H1 (cell line): ENCODE measurements around the gene PSD. TPM values are rescaled to one million over a fixed set of nuclear protein-coding genes. Genes with fewer than 3 reads are reported as not detected.

ENCODE experiments used
- CTCF ChIA-PET: fragments of 300-600 bp; sonication (Branson Sonifier 250); formaldehyde crosslinking; loops from one replicate; lab custom pipeline; 2021; ENCODE audit not compliant: partially characterized antibody; lab: Charles Lee
- POLR2A ChIA-PET: fragments of 300-600 bp; sonication (Branson Sonifier 250); formaldehyde crosslinking; loops from one replicate; lab custom pipeline; 2021; ENCODE audit warnings: inconsistent platforms; ENCODE audit not compliant: partially characterized antibody; lab: Charles Lee
- DNase-seq, 2 experiments: peaks; one replicate each; pipeline versions ENCODE4 v3.0.0 to v3.0.0-alpha.2; 2010 to 2022; ENCODE audit warnings: low spot score in 2 of 2, low read depth in 1 of 2, mixed read lengths in 1 of 2
- FAIRE-seq: peaks from 2 replicates; lab custom pipeline; 2011; peaks lifted over from hg19 to GRCh38; lab: Jason Lieb, UNC
- H2AFZ ChIP-seq: 2 replicates; pipeline ENCODE4 v1.8.1; 2012; ENCODE audit warnings: low read length, inconsistent platforms
- H2AK5ac ChIP-seq: 2 replicates; pipeline ENCODE4 v1.6.1; 2013; ENCODE audit warnings: low read depth, low read length
- H2BK120ac ChIP-seq: replicated peaks from 2 replicates; pipeline ENCODE3; 2013; ENCODE audit warnings: low read depth, low read length, inconsistent platforms
- H2BK12ac ChIP-seq: 2 replicates; pipeline ENCODE4 v1.6.1; 2013; ENCODE audit warnings: low read depth, low read length
- H2BK15ac ChIP-seq: 2 replicates; pipeline ENCODE4 v1.6.1; 2013; ENCODE audit warnings: low read length
- H2BK20ac ChIP-seq: 2 replicates; pipeline ENCODE4 v1.6.1; 2013; ENCODE audit warnings: low read length
- H2BK5ac ChIP-seq: 2 replicates; pipeline ENCODE4 v1.6.1; 2013; ENCODE audit warnings: low read depth, low read length
- H3K14ac ChIP-seq: 2 replicates; pipeline ENCODE4 v1.6.1; 2013; ENCODE audit warnings: inconsistent platforms; ENCODE audit not compliant: insufficient read length
- H3K18ac ChIP-seq: 2 replicates; pipeline ENCODE4 v1.6.1; 2013; ENCODE audit warnings: low read length; ENCODE audit errors: extremely low read depth
- H3K23ac ChIP-seq: 2 replicates; pipeline ENCODE4 v1.6.1; 2013; ENCODE audit warnings: inconsistent platforms; ENCODE audit not compliant: insufficient read length
- H3K23me2 ChIP-seq: 2 replicates; pipeline ENCODE4 v1.6.1; 2013; ENCODE audit warnings: low read depth, low read length
- H3K27ac ChIP-seq: 2 replicates; pipeline ENCODE4 v1.6.1; 2011; ENCODE audit warnings: low read depth, low read length, inconsistent platforms
- H3K27me3 ChIP-seq, 4 experiments: replicated peaks in 1 of 4; 1 replicate in 1 of 4; 2 replicates in 3 of 4; pipeline versions ENCODE4 v1.6.1 to v1.8.1; 2011 to 2013; ENCODE audit warnings: low read length in 3 of 4, mild to moderate bottlenecking in 3 of 4, inconsistent platforms in 2 of 4, mixed read lengths in 2 of 4, moderate library complexity in 1 of 4; ENCODE audit not compliant: control insufficient read depth in 3 of 4, insufficient read depth in 3 of 4; ENCODE audit errors: extremely low read depth in 1 of 4
- H3K36me3 ChIP-seq, 4 experiments: 2 replicates each; pipeline versions ENCODE4 v1.6.1 to v1.8.1; 2011 to 2013; ENCODE audit warnings: mild to moderate bottlenecking in 4 of 4, low read length in 3 of 4, moderate library complexity in 2 of 4, control low read depth in 1 of 4, inconsistent platforms in 1 of 4; ENCODE audit not compliant: insufficient read depth in 4 of 4, control insufficient read depth in 2 of 4
- H3K4ac ChIP-seq: replicated peaks from 2 replicates; pipeline ENCODE3; 2013; ENCODE audit warnings: low read length, low read depth, mixed read lengths, inconsistent platforms; ENCODE audit not compliant: insufficient read length
- H3K4me1 ChIP-seq, 4 experiments: replicated peaks in 1 of 4; 1 replicate in 1 of 4; 2 replicates in 3 of 4; pipeline versions ENCODE4 v1.6.1 to v1.8.1; 2011 to 2013; ENCODE audit warnings: low read length in 3 of 4, inconsistent platforms in 2 of 4, mixed read lengths in 1 of 4; ENCODE audit not compliant: insufficient read depth in 4 of 4, control insufficient read depth in 3 of 4
- H3K4me2 ChIP-seq, 2 experiments: 2 replicates each; pipeline versions ENCODE4 v1.6.1 to v1.8.1; 2011 to 2013; ENCODE audit warnings: low read depth in 2 of 2, low read length in 2 of 2, control low read depth in 1 of 2, inconsistent platforms in 1 of 2, mild to moderate bottlenecking in 1 of 2; ENCODE audit not compliant: insufficient read depth in 1 of 2
- H3K4me3 ChIP-seq, 4 experiments: fragments of 200-600, 300-600 bp in 1 of 4; sonication (generic), shearing (Covaris generic), sonication (Bioruptor Twin) in 1 of 4; 2 replicates each; pipeline versions ENCODE4 v1.5.1 to v1.8.1; 2011 to 2016; ENCODE audit warnings: low read length in 4 of 4, low read depth in 3 of 4, control low read depth in 2 of 4, inconsistent platforms in 2 of 4, mild to moderate bottlenecking in 2 of 4, mixed read lengths in 1 of 4, moderate library complexity in 1 of 4; ENCODE audit not compliant: insufficient read depth in 2 of 4; ENCODE audit errors: extremely low read depth in 1 of 4
- H3K56ac ChIP-seq: replicated peaks from 2 replicates; pipeline ENCODE3; 2013; ENCODE audit warnings: low read depth, mild to moderate bottlenecking, mixed read lengths, low read length, inconsistent platforms; ENCODE audit not compliant: insufficient read length
- H3K79me1 ChIP-seq: 2 replicates; pipeline ENCODE4 v1.6.1; 2013; ENCODE audit warnings: low read depth, low read length, control low read depth
- H3K79me2 ChIP-seq, 2 experiments: 2 replicates each; pipeline versions ENCODE4 v1.6.1 to v1.8.1; 2012 to 2013; ENCODE audit warnings: low read length in 2 of 2, mild to moderate bottlenecking in 2 of 2, inconsistent platforms in 1 of 2; ENCODE audit not compliant: insufficient read depth in 2 of 2, control insufficient read depth in 1 of 2
- H3K9ac ChIP-seq, 4 experiments: replicated peaks in 1 of 4; 1 replicate in 1 of 4; 2 replicates in 3 of 4; pipeline versions ENCODE4 v1.6.1 to v1.8.1; 2011 to 2013; ENCODE audit warnings: low read depth in 3 of 4, low read length in 3 of 4, control low read depth in 2 of 4, mild to moderate bottlenecking in 2 of 4, moderate library complexity in 2 of 4, inconsistent platforms in 1 of 4; ENCODE audit errors: extremely low read depth in 1 of 4
- H3K9me3 ChIP-seq, 2 experiments: 2 replicates each; pipeline versions ENCODE4 v1.6.1 to v1.8.1; 2012 to 2013; ENCODE audit warnings: mild to moderate bottlenecking in 2 of 2, moderate library complexity in 2 of 2, control low read depth in 1 of 2, inconsistent platforms in 1 of 2, low read depth in 1 of 2, low read length in 1 of 2, mixed read lengths in 1 of 2; ENCODE audit not compliant: insufficient read depth in 2 of 2
- H4K20me1 ChIP-seq, 2 experiments: replicated peaks in 1 of 2; 2 replicates each; pipeline versions ENCODE3 to v1.8.1; 2011 to 2013; ENCODE audit warnings: inconsistent platforms in 2 of 2, low read length in 2 of 2, mild to moderate bottlenecking in 1 of 2; ENCODE audit not compliant: insufficient read depth in 2 of 2, control insufficient read depth in 1 of 2
- H4K5ac ChIP-seq: 2 replicates; pipeline ENCODE4 v1.6.1; 2013; ENCODE audit warnings: low read length, low read depth, mixed read lengths, inconsistent platforms; ENCODE audit not compliant: insufficient read length
- H4K8ac ChIP-seq: 2 replicates; pipeline ENCODE4 v1.8.0; 2013; ENCODE audit warnings: mild to moderate bottlenecking, moderate library complexity, low read length, inconsistent platforms; ENCODE audit not compliant: insufficient read depth; ENCODE audit errors: extremely low read depth
- H4K91ac ChIP-seq: replicated peaks from 2 replicates; pipeline ENCODE3; 2013; ENCODE audit warnings: low read length, mixed read lengths, inconsistent platforms; ENCODE audit not compliant: insufficient read length
- ASH2L ChIP-seq: fragments of 200-600, 300-600 bp; sonication (generic); IDR thresholded peaks from one replicate; pipeline ENCODE4 v1.7.1; 2017; ENCODE audit warnings: low read length
- CHD2 ChIP-seq: IDR thresholded peaks from 2 replicates; pipeline ENCODE4 v1.6.1; 2012; ENCODE audit warnings: low read length, improper control_type of control experiment
- E2F6 ChIP-seq: IDR thresholded peaks from 2 replicates; pipeline ENCODE4 v1.6.1; 2012; ENCODE audit warnings: inconsistent platforms
- EP300 ChIP-seq, 2 experiments: IDR thresholded peaks; 1 replicate in 1 of 2; 2 replicates in 1 of 2; pipeline ENCODE4 v1.6.1; 2011 to 2012; ENCODE audit warnings: low read depth in 2 of 2, low read length in 2 of 2, mild to moderate bottlenecking in 2 of 2, borderline replicate concordance in 1 of 2, inconsistent platforms in 1 of 2, moderate library complexity in 1 of 2
- EZH2 ChIP-seq: fragments of 200-600 bp; sonication (generic); IDR thresholded peaks from 2 replicates; pipeline ENCODE4 v1.7.1; 2012; ENCODE audit warnings: low read depth, mild to moderate bottlenecking, moderate library complexity, low read length, inconsistent platforms; ENCODE audit not compliant: severe bottlenecking
- MAFK ChIP-seq: IDR thresholded peaks from 2 replicates; pipeline ENCODE4 v1.6.1; 2012; ENCODE audit warnings: low read depth, mild to moderate bottlenecking, improper control_type of control experiment, low read length
- RAD21 ChIP-seq, 2 experiments: IDR thresholded peaks in 1 of 2; conservative IDR thresholded peaks in 1 of 2; 2 replicates each; pipeline ENCODE4 v1.6.1; 2011; ENCODE audit warnings: low read depth in 2 of 2, low read length in 2 of 2, improper control_type of control experiment in 1 of 2, inconsistent platforms in 1 of 2, mild to moderate bottlenecking in 1 of 2, moderate library complexity in 1 of 2
- RXRA ChIP-seq: IDR thresholded peaks from 2 replicates; pipeline ENCODE4 v1.6.1; 2011; ENCODE audit warnings: low read depth, mild to moderate bottlenecking, low read length, moderate library complexity; ENCODE audit not compliant: insufficient read depth
- SIX5 ChIP-seq: IDR thresholded peaks from 2 replicates; pipeline ENCODE4 v1.6.1; 2011; ENCODE audit warnings: mild to moderate bottlenecking, low read depth, low read length
- SP2 ChIP-seq: IDR thresholded peaks from 2 replicates; pipeline ENCODE4 v1.6.1; 2012; ENCODE audit warnings: mild to moderate bottlenecking, low read length, inconsistent platforms
- SP4 ChIP-seq: IDR thresholded peaks from 2 replicates; pipeline ENCODE4 v1.6.1; 2012; ENCODE audit warnings: low read length, inconsistent platforms
- TAF1 ChIP-seq: IDR thresholded peaks from 2 replicates; pipeline ENCODE4 v1.6.1; 2011; ENCODE audit warnings: mild to moderate bottlenecking, low read depth, low read length
- TBP ChIP-seq: IDR thresholded peaks from 2 replicates; pipeline ENCODE4 v1.6.1; 2011; ENCODE audit warnings: low read depth, low read length, improper control_type of control experiment
- TCF12 ChIP-seq: IDR thresholded peaks from 2 replicates; pipeline ENCODE4 v1.6.1; 2011; ENCODE audit warnings: low read depth, mild to moderate bottlenecking, low read length
- YY1 ChIP-seq: IDR thresholded peaks from 2 replicates; pipeline ENCODE4 v1.6.1; 2011; ENCODE audit warnings: low read depth, mild to moderate bottlenecking, low read length
- WGBS, 2 experiments: shearing (Covaris generic) in 1 of 2; methylation state at CpG; one replicate each; pipeline versions ENCODE4 v1.1.6 to v1.1.7; 2013 to 2015; ENCODE audit warnings: low lambda C conversion rate in 2 of 2, mixed read lengths in 2 of 2, inconsistent platforms in 1 of 2, low coverage in 1 of 2, missing lambda C conversion rate in 1 of 2; ENCODE audit not compliant: insufficient replicate concordance in 2 of 2, insufficient coverage in 1 of 2, insufficient read length in 1 of 2; ENCODE audit errors: extremely low coverage in 1 of 2, missing lambda C conversion rate in 1 of 2; 5-methylcytosine and 5-hydroxymethylcytosine counted together
- polyA plus RNA-seq, 7 experiments: library from polyadenylated mRNA; depleted of rRNA in 3 of 7; stranded (reverse) in 5 of 7; unstranded in 2 of 7; fragments of >200 nt in 5 of 7; fragments of 200-250 nt in 2 of 7; gene quantifications; 1 replicate in 5 of 7; 2 replicates in 1 of 7; 4 replicates in 1 of 7; pipeline versions ENCODE4 v1.2.1 to v1.2.3, GENCODE V29; 2011 to 2013; ENCODE audit warnings: missing spikeins in 2 of 7, mixed read lengths in 2 of 7
- total RNA-seq: library from RNA; stranded (reverse); fragmentation: NEBNext Ultra II Directional; extraction: Animal tissue kit (Norgen Biotek cat#: 25700); gene quantifications from 2 replicates; pipeline ENCODE4 v1.2.1, GENCODE V29; 2021

The PSD gene
- total and polyA plus RNA-seq, 2 of the 8 experiments (the other 6 are each of a cell fraction or from before 2014, with no cell fraction given): 5.4 to 6.0 TPM

GRCh38 chr10:102354451-102354850, 64.1 kb downstream of the PSD start:
- no peak overlapping the region for H4K8ac ChIP-seq
- no peak overlapping the region for H3K23ac ChIP-seq
- no peak overlapping the region for H2BK12ac ChIP-seq
- WGBS, 2 experiments: 87% methylated on average over 3 of the region's 3 CpGs; no CpG with 5 or more reads in 1 of the 2 experiments
- no peaks in the 10 kb centered on the region for H3K27me3 ChIP-seq
- no peak overlapping the region for H2BK5ac ChIP-seq
- no peaks in the 10 kb centered on the region for H3K9me3 ChIP-seq
- H4K91ac ChIP-seq: no peak overlapping the region
- H2AFZ ChIP-seq: no peak overlapping the region
- H3K36me3 ChIP-seq: peaks cover 5 to 20% (median 9%) of the 10 kb centered on the region in 4 experiments; a peak in 6 of 8 replicates
- FAIRE-seq (no peak), DNase-seq (no peak)
- H3K4ac ChIP-seq: no peak overlapping the region
- H3K27ac ChIP-seq: no peak overlapping the region
- no peak overlapping the region for H2BK15ac ChIP-seq
- H3K14ac ChIP-seq: no peak overlapping the region
- H3K18ac ChIP-seq: no peak overlapping the region
- ChIA-PET POLR2A (no interaction called here), CTCF (interaction anchor here (0.8 to 23.3 kb wide), 12 partner anchors 8 to 282 kb away, joined by 3 to 862 read pairs (median 8); partner anchors contain the start of genes ELOVL3 and PITX3)
- no peak overlapping the region for H3K4me3 ChIP-seq
- no peaks in the 10 kb centered on the region for H3K4me1 ChIP-seq
- no peak overlapping the region for H3K4me2 ChIP-seq
- no peaks in the 10 kb centered on the region for H3K23me2 ChIP-seq
- no peak overlapping the region for H3K56ac ChIP-seq
- H4K20me1 ChIP-seq: peaks cover 7 to 11% of the 10 kb centered on the region in 2 experiments
- H2AK5ac ChIP-seq: no peak overlapping the region
- H3K9ac ChIP-seq: no peak overlapping the region
- H4K5ac ChIP-seq: no peak overlapping the region
- no peak overlapping the region for H2BK120ac ChIP-seq
- no peaks in the 10 kb centered on the region for H3K79me2 ChIP-seq
- no peaks in the 10 kb centered on the region; the same call in 1 of the 2 replicates for H3K79me1 ChIP-seq
- no peak overlapping the region for H2BK20ac ChIP-seq
- no peak for TF ChIP-seq EZH2
- no peak for TF ChIP-seq TCF12
- TF ChIP-seq SIX5: no peak
- no peak for TF ChIP-seq E2F6
- TF ChIP-seq RAD21 (IDR thresholded peaks at IDR 0.05 in 1 of 2, conservative IDR thresholded peaks at IDR 0.05 in 1 of 2; ENCODE audit: low read depth in 2 of 2, low read length in 2 of 2): no peak
- TF ChIP-seq YY1: no peak
- no peak for TF ChIP-seq ASH2L
- no peak for TF ChIP-seq EP300 (IDR thresholded peaks at IDR 0.05; ENCODE audit: borderline replicate concordance in 1 of 2, low read depth in 2 of 2, low read length in 2 of 2)
- no peak for TF ChIP-seq RXRA
- no peak for TF ChIP-seq MAFK
- no peak for TF ChIP-seq CHD2
- TF ChIP-seq TAF1: no peak
- no peak for TF ChIP-seq TBP
- TF ChIP-seq SP4: no peak
- no peak for TF ChIP-seq SP2
